GM12878 (cell line): ENCODE results near the gene PCSK2. TPM values are rescaled to one million over a fixed set of nuclear protein-coding genes. Genes with fewer than 3 reads are reported as not detected.

Source experiments
- ATAC-seq: fragments of 200-7000 bp; cut with Tn5 transposase; 3 replicates; pipeline ENCODE4 v1.9.1; 2020; ENCODE audit warnings: mild to moderate bottlenecking, moderate library complexity
- BruUV-seq: library from RNA; stranded (reverse); fragments of 400-500 nt; replicated peaks from 2 replicates; lab custom pipeline; 2021; lab: Mats Ljungman, UMichigan
- CTCF ChIA-PET: fragments of 300-600 bp; sonication (Branson Sonifier 250); formaldehyde crosslinking; extraction: SDS; loops from one replicate; lab custom pipeline; 2021; ENCODE audit warnings: inconsistent platforms; lab: Yijun Ruan, JAX
- POLR2A ChIA-PET: fragments of 350-600 bp; formaldehyde crosslinking; extraction: SDS; loops from one replicate; lab custom pipeline; 2021; ENCODE audit warnings: inconsistent platforms; lab: Charles Lee
- RAD21 ChIA-PET: fragments of 300-600 bp; sonication (Branson Sonifier 250); formaldehyde crosslinking; loops from one replicate; lab custom pipeline; 2023; ENCODE audit warnings: antibody characterized with exemption; ENCODE audit not compliant: unreplicated experiment; lab: Charles Lee
- SMC1A ChIA-PET: fragments of 300-600 bp; sonication (Branson Sonifier 250); formaldehyde crosslinking; loops from one replicate; lab custom pipeline; 2023; ENCODE audit not compliant: unreplicated experiment, uncharacterized antibody; lab: Charles Lee
- DNase-seq: peaks from one replicate; pipeline ENCODE4 v3.0.0-alpha.2; 2011; ENCODE audit warnings: low read depth, low spot score
- FAIRE-seq: peaks from 3 replicates; lab custom pipeline; 2011; peaks lifted over from hg19 to GRCh38; lab: Jason Lieb, UNC
- H2AFZ ChIP-seq: 2 replicates; pipeline ENCODE4 v1.6.0; 2011; ENCODE audit warnings: low read depth, low read length, control low read depth; ENCODE audit not compliant: control insufficient read depth
- H3K27ac ChIP-seq: 2 replicates; pipeline ENCODE4 v1.5.1; 2011; ENCODE audit warnings: control low read depth; ENCODE audit not compliant: control insufficient read depth, insufficient read depth
- H3K27me3 ChIP-seq, 2 experiments: replicated peaks in 1 of 2; 2 replicates each; pipeline versions ENCODE4 v1.6.0 to v1.6.1; 2011; ENCODE audit warnings: low read length in 1 of 2; ENCODE audit not compliant: control insufficient read depth in 2 of 2, insufficient read depth in 2 of 2
- H3K36me3 ChIP-seq, 2 experiments: 2 replicates each; pipeline ENCODE4 v1.5.1; 2011; ENCODE audit warnings: low read length in 1 of 2; ENCODE audit not compliant: control insufficient read depth in 2 of 2, insufficient read depth in 2 of 2
- H3K4me1 ChIP-seq: 2 replicates; pipeline ENCODE4 v1.6.1; 2011; ENCODE audit warnings: mild to moderate bottlenecking, low read length, moderate library complexity, mixed read lengths; ENCODE audit not compliant: control insufficient read depth, insufficient read depth
- H3K4me2 ChIP-seq: 2 replicates; pipeline ENCODE4 v1.6.0; 2011; ENCODE audit warnings: control low read depth; ENCODE audit not compliant: control insufficient read depth, insufficient read depth
- H3K4me3 ChIP-seq: fragments of 200-600 bp; sonication (generic); 2 replicates; pipeline ENCODE4 v1.5.1; 2016
- H3K79me2 ChIP-seq: 2 replicates; pipeline ENCODE4 v1.6.0; 2011; ENCODE audit warnings: low read length; ENCODE audit not compliant: control insufficient read depth, insufficient read depth
- H3K9ac ChIP-seq: 2 replicates; pipeline ENCODE4 v1.8.0; 2011; ENCODE audit warnings: low read length, control low read depth, mixed read lengths; ENCODE audit not compliant: control insufficient read depth, insufficient read depth
- H3K9me3 ChIP-seq: replicated peaks from 3 replicates; pipeline ENCODE4 v1.5.1; 2011; ENCODE audit warnings: mild to moderate bottlenecking, low read length; ENCODE audit not compliant: control insufficient read depth, insufficient read depth
- H4K20me1 ChIP-seq: 2 replicates; pipeline ENCODE4 v1.6.0; 2011; ENCODE audit not compliant: control insufficient read depth, insufficient read depth
- E4F1 ChIP-seq: fragments of 450-650 bp; IDR thresholded peaks from 2 replicates; pipeline ENCODE4 v1.6.1; 2018; ENCODE audit warnings: borderline replicate concordance, mild to moderate bottlenecking; ENCODE audit not compliant: partially characterized antibody
- HCFC1 ChIP-seq: fragments of 150-350 bp; IDR thresholded peaks from 2 replicates; pipeline ENCODE4 v1.6.1; 2014; ENCODE audit warnings: low read length
- NFYB ChIP-seq: IDR thresholded peaks from 2 replicates; pipeline ENCODE4 v1.6.1; 2011; ENCODE audit warnings: low read depth, mild to moderate bottlenecking, low read length, improper control_type of control experiment, moderate library complexity; ENCODE audit not compliant: insufficient read depth
- NR2F1 ChIP-seq: fragments of 450-650 bp; conservative IDR thresholded peaks from 2 replicates; pipeline ENCODE4 v1.6.1; 2017; ENCODE audit warnings: mild to moderate bottlenecking
- POLR2A ChIP-seq: IDR thresholded peaks from 2 replicates; pipeline ENCODE4 v1.6.1; 2011; ENCODE audit warnings: low read depth, mild to moderate bottlenecking, low read length
- RUNX3 ChIP-seq: IDR thresholded peaks from 2 replicates; pipeline ENCODE4 v1.6.1; 2012; ENCODE audit warnings: low read length, inconsistent platforms
- SREBF1 ChIP-seq: IDR thresholded peaks from 2 replicates; pipeline ENCODE4 v1.6.1; 2012; ENCODE audit warnings: mild to moderate bottlenecking, low read length
- SUZ12 ChIP-seq: fragments of 200-600 bp; sonication (generic); IDR thresholded peaks from one replicate; pipeline ENCODE4 v1.6.1; 2018; ENCODE audit warnings: antibody characterized with exemption, mild to moderate bottlenecking; ENCODE audit not compliant: unreplicated experiment
- ZBTB4 ChIP-seq: fragments of 450-650 bp; formaldehyde crosslinking; IDR thresholded peaks from 2 replicates; pipeline ENCODE4 v1.4.0; 2022; ENCODE audit warnings: mild to moderate bottlenecking, moderate library complexity
- ZNF207 ChIP-seq: fragments of 450-650 bp; IDR thresholded peaks from 2 replicates; pipeline ENCODE4 v1.6.1; 2014; ENCODE audit warnings: antibody characterized with exemption, mild to moderate bottlenecking, borderline replicate concordance
- WGBS: methylation state at CpG from one replicate; pipeline ENCODE4 v1.1.6; 2016; ENCODE audit warnings: low lambda C conversion rate; ENCODE audit not compliant: insufficient replicate concordance, insufficient coverage; ENCODE audit errors: missing lambda C conversion rate; 5-methylcytosine and 5-hydroxymethylcytosine counted together
- in situ Hi-C: fragments of 300-500 bp; cut with MboI; formaldehyde crosslinking; loops from 9 replicates; pipeline ENCODE4 v1.14.3; 2018; ENCODE audit warnings: mixed read lengths
- intact Hi-C: fragments of 100-400 bp; cut with micrococcal nuclease; formaldehyde crosslinking; loops from one replicate; pipeline ENCODE4 v1.14.2; 2022; ENCODE audit not compliant: unreplicated experiment
- polyA plus RNA-seq, 11 experiments: library from polyadenylated mRNA; depleted of rRNA in 4 of 11; unstranded in 6 of 11; stranded (reverse) in 5 of 11; fragments of >200 nt; fragmentation: Nextera tagmentation in 4 of 11; fragmentation: Illumina TruSeq in 1 of 11; extraction: Ambion mirVana in 4 of 11; extraction: Trizol in 1 of 11; gene quantifications; 1 replicate in 1 of 11; 2 replicates in 10 of 11; pipeline versions ENCODE4 v1.2.1 to v1.2.3, GENCODE V29; 2011 to 2016; ENCODE audit warnings: inconsistent platforms in 2 of 11, missing spikeins in 2 of 11, low read depth in 1 of 11
- total RNA-seq, 4 experiments: library from RNA; depleted of rRNA in 3 of 4; stranded (reverse); fragments of >200 nt in 3 of 4; fragmentation: Illumina TruSeq in 1 of 4; extraction: Trizol in 1 of 4; gene quantifications; 2 replicates each; pipeline versions ENCODE4 v1.2.1 to v1.2.3, GENCODE V29; 2013 to 2021
- TF ChIP-seq, protein P1 (sequence below): fragments of 450-650 bp; IDR thresholded peaks from 2 replicates; pipeline ENCODE4 v1.6.1; 2016; ENCODE audit warnings: mild to moderate bottlenecking
- TF ChIP-seq, protein P2 (sequence below): IDR thresholded peaks from 2 replicates; pipeline ENCODE4 v1.6.1; 2012; ENCODE audit warnings: low read depth, low read length, improper control_type of control experiment

The PCSK2 gene
- total and polyA plus RNA-seq, 10 of the 15 experiments (the other 5 are each of a cell fraction or from before 2014, with no cell fraction given), result not detected

DNA sequence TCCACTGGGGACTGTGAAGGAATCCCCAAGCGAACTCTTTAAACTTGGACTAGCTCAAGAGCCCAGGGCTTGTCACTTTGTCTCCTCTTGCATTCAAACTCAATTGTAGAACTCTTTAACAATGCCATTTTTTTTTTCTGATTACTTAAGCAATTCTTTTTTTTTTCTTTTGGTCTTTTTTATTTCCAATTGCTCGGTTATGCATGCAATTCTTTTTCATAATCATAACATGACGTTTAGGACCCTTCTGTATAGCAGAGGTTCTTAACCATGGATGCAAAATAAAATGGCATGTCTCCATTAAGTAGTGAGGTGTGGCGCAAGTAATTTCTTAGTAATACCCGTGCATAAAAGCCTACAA lies 304.8 kb downstream of the PCSK2 start:
- no peak for TF ChIP-seq ZBTB4
- no peak for TF ChIP-seq RUNX3
- TF ChIP-seq, protein P1, sequence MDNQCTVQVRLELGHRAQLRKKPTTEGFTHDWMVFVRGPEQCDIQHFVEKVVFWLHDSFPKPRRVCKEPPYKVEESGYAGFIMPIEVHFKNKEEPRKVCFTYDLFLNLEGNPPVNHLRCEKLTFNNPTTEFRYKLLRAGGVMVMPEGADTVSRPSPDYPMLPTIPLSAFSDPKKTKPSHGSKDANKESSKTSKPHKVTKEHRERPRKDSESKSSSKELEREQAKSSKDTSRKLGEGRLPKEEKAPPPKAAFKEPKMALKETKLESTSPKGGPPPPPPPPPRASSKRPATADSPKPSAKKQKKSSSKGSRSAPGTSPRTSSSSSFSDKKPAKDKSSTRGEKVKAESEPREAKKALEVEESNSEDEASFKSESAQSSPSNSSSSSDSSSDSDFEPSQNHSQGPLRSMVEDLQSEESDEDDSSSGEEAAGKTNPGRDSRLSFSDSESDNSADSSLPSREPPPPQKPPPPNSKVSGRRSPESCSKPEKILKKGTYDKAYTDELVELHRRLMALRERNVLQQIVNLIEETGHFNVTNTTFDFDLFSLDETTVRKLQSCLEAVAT, result no peak
- no peak for TF ChIP-seq SUZ12
- TF ChIP-seq, protein P2, sequence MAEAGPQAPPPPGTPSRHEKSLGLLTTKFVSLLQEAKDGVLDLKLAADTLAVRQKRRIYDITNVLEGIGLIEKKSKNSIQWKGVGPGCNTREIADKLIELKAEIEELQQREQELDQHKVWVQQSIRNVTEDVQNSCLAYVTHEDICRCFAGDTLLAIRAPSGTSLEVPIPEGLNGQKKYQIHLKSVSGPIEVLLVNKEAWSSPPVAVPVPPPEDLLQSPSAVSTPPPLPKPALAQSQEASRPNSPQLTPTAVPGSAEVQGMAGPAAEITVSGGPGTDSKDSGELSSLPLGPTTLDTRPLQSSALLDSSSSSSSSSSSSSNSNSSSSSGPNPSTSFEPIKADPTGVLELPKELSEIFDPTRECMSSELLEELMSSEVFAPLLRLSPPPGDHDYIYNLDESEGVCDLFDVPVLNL, result no peak
- no peak for TF ChIP-seq ZNF207
- no peak for TF ChIP-seq HCFC1
- TF ChIP-seq NFYB, result no peak
- no peak for TF ChIP-seq E4F1
- no peak for TF ChIP-seq NR2F1
- no peak for TF ChIP-seq SREBF1
- no peak for TF ChIP-seq POLR2A
- Histone ChIP-seq H3K27ac (no peak overlapping the region), H3K27me3 (peaks cover 0 to 1% of the 10 kb centered on the region in 2 experiments; a peak in 2 of 4 replicates), H3K9me3 (no peaks in the 10 kb centered on the region), H3K36me3 (no peaks in the 10 kb centered on the region), H3K79me2 (no peaks in the 10 kb centered on the region), H4K20me1 (no peaks in the 10 kb centered on the region), H3K9ac (no peak overlapping the region; the same call in 1 of the 2 replicates), H2AFZ (peak overlapping the region; percentile 8), H3K4me1 (no peaks in the 10 kb centered on the region; the same call in 1 of the 2 replicates), H3K4me2 (peak overlapping the region; percentile 65), H3K4me3 (peak overlapping the region; percentile 75; the same call in 1 of the 2 replicates)
- 55% methylated on average over 5 of the region's 5 CpGs for WGBS
- ChIA-PET RAD21 (no interaction called here), POLR2A (no interaction called here), SMC1A (no interaction called here), CTCF (no interaction called here)
- FAIRE-seq, result no peak
- no peak for DNase-seq
- intact Hi-C loops, result no loop called here
- BruUV-seq, result no TSS peak
- no peak for ATAC-seq
- in situ Hi-C loops, result no loop called here
